ENCODE data around the gene SRC. TPM values are rescaled to one million over a fixed set of nuclear protein-coding genes. Genes with fewer than 3 reads are reported as not detected.

Gene SRC
- total RNA-seq, 4 donors from 2014 or later = 17.1 to 23.7 (median 17.8) TPM

- no peaks in the 10 kb centered on the region for H3K36me3 ChIP-seq
- WGBS, 2 donors = 93 to 96% methylated on average over 10 to 11 of the region's 11 CpGs
- H3K27ac ChIP-seq = no peak overlapping the region
- H3K4me1 ChIP-seq = peaks cover 0 to 6% of the 10 kb centered on the region in 2 donors
- no peak overlapping the region for H3K4me3 ChIP-seq (replicated peaks in 1 of 3)
- H3K27me3 ChIP-seq = no peaks in the 10 kb centered on the region
- no peaks in the 10 kb centered on the region for H3K9me3 ChIP-seq
- no peak for TF ChIP-seq POLR2A (IDR thresholded peaks at IDR 0.05)
- TF ChIP-seq, protein P1, sequence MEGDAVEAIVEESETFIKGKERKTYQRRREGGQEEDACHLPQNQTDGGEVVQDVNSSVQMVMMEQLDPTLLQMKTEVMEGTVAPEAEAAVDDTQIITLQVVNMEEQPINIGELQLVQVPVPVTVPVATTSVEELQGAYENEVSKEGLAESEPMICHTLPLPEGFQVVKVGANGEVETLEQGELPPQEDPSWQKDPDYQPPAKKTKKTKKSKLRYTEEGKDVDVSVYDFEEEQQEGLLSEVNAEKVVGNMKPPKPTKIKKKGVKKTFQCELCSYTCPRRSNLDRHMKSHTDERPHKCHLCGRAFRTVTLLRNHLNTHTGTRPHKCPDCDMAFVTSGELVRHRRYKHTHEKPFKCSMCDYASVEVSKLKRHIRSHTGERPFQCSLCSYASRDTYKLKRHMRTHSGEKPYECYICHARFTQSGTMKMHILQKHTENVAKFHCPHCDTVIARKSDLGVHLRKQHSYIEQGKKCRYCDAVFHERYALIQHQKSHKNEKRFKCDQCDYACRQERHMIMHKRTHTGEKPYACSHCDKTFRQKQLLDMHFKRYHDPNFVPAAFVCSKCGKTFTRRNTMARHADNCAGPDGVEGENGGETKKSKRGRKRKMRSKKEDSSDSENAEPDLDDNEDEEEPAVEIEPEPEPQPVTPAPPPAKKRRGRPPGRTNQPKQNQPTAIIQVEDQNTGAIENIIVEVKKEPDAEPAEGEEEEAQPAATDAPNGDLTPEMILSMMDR (IDR thresholded peaks at IDR 0.05) = no peak
- intact Hi-C loops (cut with DNase I) = no loop called here
- no peak for DNase-seq
These were observed 6.7 kb downstream of the SRC start for GRCh38 chr20:37352608-37352980.

DNA sequence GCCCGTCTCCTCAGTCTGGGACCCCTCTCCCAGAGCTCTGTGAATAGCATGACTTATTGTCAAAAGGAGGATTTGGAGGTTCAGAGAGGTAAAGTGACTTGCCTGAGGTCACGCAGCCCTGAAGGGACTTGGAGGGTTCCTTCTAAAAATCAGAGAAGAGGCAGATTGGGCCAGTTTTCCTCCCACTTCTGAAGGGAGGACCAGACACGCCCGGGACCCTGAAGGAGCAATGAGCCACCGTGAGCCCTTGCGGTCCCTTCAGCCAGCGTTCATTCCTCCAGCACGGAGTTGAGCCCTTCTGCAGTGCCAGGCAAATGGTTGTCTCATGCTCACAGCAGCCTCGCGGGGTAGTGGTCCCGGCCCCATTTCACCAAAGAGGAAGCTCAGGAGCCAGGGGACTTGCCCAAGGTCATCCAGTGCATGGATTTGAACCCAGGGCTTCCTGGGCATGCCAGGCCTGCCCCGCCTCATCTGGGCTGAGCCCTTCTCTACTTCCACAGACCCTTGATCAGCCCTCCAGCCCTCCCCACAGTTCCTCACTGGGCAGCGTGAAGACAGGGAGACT, 7.4 kb downstream of the SRC start:
- 96 to 98% methylated on average over 10 to 12 of the region's 13 CpGs for WGBS, 2 donors
- H3K27me3 ChIP-seq = no peaks in the 10 kb centered on the region
- no peak overlapping the region for H3K4me3 ChIP-seq (replicated peaks in 1 of 3)
- no peak for DNase-seq
- peaks cover 0 to 8% of the 10 kb centered on the region in 2 donors for H3K4me1 ChIP-seq
- no peak for TF ChIP-seq POLR2A (IDR thresholded peaks at IDR 0.05)
- TF ChIP-seq, protein P1 (IDR thresholded peaks at IDR 0.05) = no peak
- H3K36me3 ChIP-seq = no peaks in the 10 kb centered on the region
- no peaks in the 10 kb centered on the region for H3K9me3 ChIP-seq
- intact Hi-C loops (cut with DNase I) = no loop called here
- H3K27ac ChIP-seq = no peak overlapping the region

DNA sequence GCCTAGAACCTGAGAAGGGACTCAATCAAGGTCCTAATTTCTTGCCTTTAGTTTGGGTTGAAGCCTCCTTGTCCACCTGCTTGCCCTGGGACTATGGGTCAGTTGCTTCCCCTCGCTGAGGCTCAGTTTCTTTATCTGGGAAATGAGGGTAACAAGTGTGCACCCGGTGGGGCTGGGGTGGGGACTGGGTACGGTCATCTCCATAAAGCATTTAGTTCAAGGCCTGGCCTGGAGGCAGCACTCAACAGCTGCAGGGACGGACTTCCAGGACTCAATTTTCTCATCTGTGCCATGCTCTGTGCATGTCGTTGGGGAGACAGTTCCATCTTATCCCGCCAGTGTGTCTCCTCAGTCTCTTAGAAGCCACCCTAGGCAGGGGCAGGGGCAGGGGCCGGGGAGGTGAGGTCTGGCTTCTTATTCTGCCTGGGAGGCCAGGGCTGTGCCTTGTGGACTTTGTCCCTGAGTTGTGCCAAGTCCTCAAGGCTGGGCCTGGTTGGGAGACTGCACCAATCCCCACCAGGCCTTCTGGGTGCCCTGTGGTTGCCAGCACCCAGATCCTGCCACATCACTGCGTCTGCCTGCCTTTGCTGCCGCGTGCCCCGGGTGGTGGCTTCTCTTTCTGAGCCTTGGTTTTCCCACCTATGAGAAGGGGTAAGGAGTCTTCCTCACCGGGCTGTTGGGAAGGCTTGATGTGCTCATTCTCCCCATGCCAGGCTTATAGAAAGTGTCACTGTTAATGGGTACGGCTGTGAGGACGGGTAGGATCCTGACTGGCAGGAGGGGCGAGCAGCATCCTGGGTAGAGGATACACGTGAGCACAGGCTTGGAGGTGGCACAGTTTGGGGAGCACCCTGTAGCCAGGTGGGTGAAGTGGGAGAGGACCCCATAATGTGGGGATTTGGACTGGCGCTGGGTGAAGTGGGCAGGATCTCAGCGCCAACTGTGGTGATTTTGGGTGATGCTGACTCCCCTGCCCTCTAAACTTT, 8.6 kb downstream of the SRC start:
- no peaks in the 10 kb centered on the region for H3K36me3 ChIP-seq
- intact Hi-C loops (cut with DNase I) = no loop called here
- no peak overlapping the region for H3K4me3 ChIP-seq (replicated peaks in 1 of 3)
- no peak for TF ChIP-seq POLR2A (IDR thresholded peaks at IDR 0.05)
- TF ChIP-seq, protein P1 (IDR thresholded peaks at IDR 0.05) = no peak
- WGBS, 2 donors = 95% methylated on average over 14 to 16 of the region's 18 CpGs
- H3K27ac ChIP-seq = no peak overlapping the region
- H3K4me1 ChIP-seq = peaks cover 0 to 9% of the 10 kb centered on the region in 2 donors
- DNase-seq = no peak
- H3K9me3 ChIP-seq = no peaks in the 10 kb centered on the region
- H3K27me3 ChIP-seq = no peaks in the 10 kb centered on the region

DNA sequence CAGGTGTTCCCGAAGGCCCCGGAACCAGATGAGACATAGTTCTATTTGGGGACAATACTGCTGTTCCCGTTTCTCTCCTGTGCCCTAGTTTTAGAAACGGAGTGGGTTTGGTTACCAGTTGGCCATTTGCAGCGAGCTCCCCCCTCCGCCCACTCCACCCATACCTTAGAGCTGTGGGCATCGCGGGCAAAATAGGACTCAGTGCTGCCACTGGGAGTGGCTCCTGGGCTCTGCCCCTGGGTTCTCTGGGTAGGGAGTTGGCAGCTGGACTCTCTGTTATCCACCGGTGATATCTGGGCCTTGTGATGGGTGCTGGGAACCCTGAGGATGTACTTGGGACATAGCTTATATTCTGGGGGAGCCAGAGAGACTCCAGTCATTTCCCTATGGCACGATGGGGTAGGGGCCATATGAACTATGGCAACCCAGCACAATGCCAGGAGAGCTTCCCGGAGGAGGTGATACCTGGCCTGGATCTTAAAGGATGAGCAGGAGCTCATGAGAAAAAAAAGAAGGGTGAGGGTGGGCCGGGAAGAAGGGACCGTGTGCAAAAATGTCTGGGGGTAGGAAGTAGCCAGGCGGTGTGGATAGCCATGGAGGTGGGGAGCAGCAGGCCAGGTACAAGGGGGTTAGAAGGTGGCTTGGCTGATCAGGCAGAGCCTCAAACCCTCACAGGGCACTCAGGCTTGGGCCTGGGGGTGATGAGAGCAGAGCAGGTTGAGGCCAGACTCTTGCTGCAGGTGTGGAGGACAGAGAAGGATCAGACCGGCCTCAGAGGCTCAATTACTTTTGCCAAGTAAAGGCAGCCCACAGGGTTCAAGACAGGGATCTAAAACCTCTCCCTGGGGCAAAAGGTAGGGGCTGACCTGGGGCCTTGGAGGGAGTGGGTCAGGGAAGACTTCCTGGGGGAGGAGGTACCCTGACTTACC, 9.6 kb downstream of the SRC start:
- Histone ChIP-seq H3K27me3 (no peaks in the 10 kb centered on the region), H3K27ac (no peak overlapping the region), H3K36me3 (no peaks in the 10 kb centered on the region), H3K4me3 (replicated peaks in 1 of 3) (no peak overlapping the region), H3K9me3 (no peaks in the 10 kb centered on the region), H3K4me1 (peaks cover 0 to 9% of the 10 kb centered on the region in 2 donors)
- no peak for TF ChIP-seq POLR2A (IDR thresholded peaks at IDR 0.05)
- TF ChIP-seq, protein P1 (IDR thresholded peaks at IDR 0.05) = no peak
- DNase-seq = no peak
- 94 to 95% methylated on average over 11 to 15 of the region's 15 CpGs for WGBS, 2 donors
- intact Hi-C loops (cut with DNase I) = no loop called here

Measured in thyroid gland (tissue), 4 donors.